ENCODE results near the gene ANKMY1.

Gene ANKMY1

GRCh38 chr2:240554767-240555493, 2.9 kb downstream of the ANKMY1 start:
- Histone ChIP-seq H3K4me3 (replicated peaks; ENCODE audit: insufficient read depth, low read length) (no peak overlapping the region), H3K27ac (replicated peaks) (no peak overlapping the region), H3K27me3 (ENCODE audit: insufficient read depth, poor library complexity, severe bottlenecking) (no peaks in the 10 kb centered on the region)
- no peak for DNase-seq (ENCODE audit: low read depth in 1 of 2, low spot score in 1 of 2)
- TF ChIP-seq REST (IDR thresholded peaks at IDR 0.05; ENCODE audit: insufficient replicate concordance, low read depth) = no peak
- no peak for TF ChIP-seq GABPA (IDR thresholded peaks at IDR 0.05; ENCODE audit: low read depth)
- TF ChIP-seq POLR2AphosphoS5 (IDR thresholded peaks at IDR 0.05; ENCODE audit: low read depth) = no peak
- no peak for TF ChIP-seq CTCF (IDR thresholded peaks at IDR 0.05; ENCODE audit: insufficient read depth, low read length)
- no peak for TF ChIP-seq SPI1 (IDR thresholded peaks at IDR 0.05; ENCODE audit: borderline replicate concordance, low read depth)

- no peak overlapping the region for H3K4me3 ChIP-seq (replicated peaks; ENCODE audit: insufficient read depth, low read length)
- TF ChIP-seq POLR2AphosphoS5 (IDR thresholded peaks at IDR 0.05; ENCODE audit: low read depth) = no peak
- TF ChIP-seq GABPA (IDR thresholded peaks at IDR 0.05; ENCODE audit: low read depth) = no peak
- no peak for TF ChIP-seq SPI1 (IDR thresholded peaks at IDR 0.05; ENCODE audit: borderline replicate concordance, low read depth)
- no peak for TF ChIP-seq CTCF (IDR thresholded peaks at IDR 0.05; ENCODE audit: insufficient read depth, low read length)
- no peak for TF ChIP-seq REST (IDR thresholded peaks at IDR 0.05; ENCODE audit: insufficient replicate concordance, low read depth)
- DNase-seq (ENCODE audit: low read depth in 1 of 2, low spot score in 1 of 2) = no peak
- no peak overlapping the region for H3K27ac ChIP-seq (replicated peaks)
- no peaks in the 10 kb centered on the region for H3K27me3 ChIP-seq (ENCODE audit: insufficient read depth, poor library complexity, severe bottlenecking)
Measured at GRCh38 chr2:240553956-240554480, 3.8 kb downstream of the ANKMY1 start.

- TF ChIP-seq SPI1 (IDR thresholded peaks at IDR 0.05; ENCODE audit: borderline replicate concordance, low read depth) (no peak), CTCF (IDR thresholded peaks at IDR 0.05; ENCODE audit: insufficient read depth, low read length) (no peak), POLR2AphosphoS5 (IDR thresholded peaks at IDR 0.05; ENCODE audit: low read depth) (no peak), GABPA (IDR thresholded peaks at IDR 0.05; ENCODE audit: low read depth) (no peak), REST (IDR thresholded peaks at IDR 0.05; ENCODE audit: insufficient replicate concordance, low read depth) (no peak)
- H3K27ac ChIP-seq (replicated peaks) = no peak overlapping the region
- DNase-seq (ENCODE audit: low read depth in 1 of 2, low spot score in 1 of 2) = no peak
- no peaks in the 10 kb centered on the region for H3K27me3 ChIP-seq (ENCODE audit: insufficient read depth, poor library complexity, severe bottlenecking)
- H3K4me3 ChIP-seq (replicated peaks; ENCODE audit: insufficient read depth, low read length) = no peak overlapping the region
Measured at GRCh38 chr2:240551811-240552210, 6.0 kb downstream of the ANKMY1 start.
